ENCODE results near the gene HK1. TPM values are rescaled to one million over a fixed set of nuclear protein-coding genes. Genes with fewer than 3 reads are reported as not detected.

The HK1 gene
- total and polyA plus RNA-seq, 12 donors = 18.4 to 79.3 (median 45.1) TPM

GRCh38 chr10:69426376-69426727 lies 148.1 kb downstream of the HK1 start:
- TF ChIP-seq POLR2A (IDR thresholded peaks at IDR 0.05) (no peak), CTCF (IDR thresholded peaks at IDR 0.05) (no peak)
- H3K9me3 ChIP-seq (replicated peaks in 1 of 3) = no peaks in the 10 kb centered on the region
- H3K4me1 ChIP-seq (replicated peaks in 1 of 2) = no peaks in the 10 kb centered on the region
- H3K27me3 ChIP-seq = no peaks in the 10 kb centered on the region
- peak in 2 of 7 donors; percentile 23 to 32 for DNase-seq
- WGBS, 4 donors = 60 to 86% (median 78%) methylated on average over 1 to 4 of the region's 4 CpGs; no CpG with 5 or more reads in 1 of the 4 donors
- intact Hi-C loops (cut with DNase I) = loop anchor here (5.0 to 10.0 kb wide), 3 partner anchors 81 to 211 kb away; partner anchors contain the start of gene FAM241B (in 1 of the 2)
- H3K27ac ChIP-seq = peak overlapping the region in 1 of 5 donors; percentile 55
- H3K36me3 ChIP-seq (replicated peaks in 1 of 2) = no peaks in the 10 kb centered on the region
- H3K4me3 ChIP-seq = no peak overlapping the region

DNA sequence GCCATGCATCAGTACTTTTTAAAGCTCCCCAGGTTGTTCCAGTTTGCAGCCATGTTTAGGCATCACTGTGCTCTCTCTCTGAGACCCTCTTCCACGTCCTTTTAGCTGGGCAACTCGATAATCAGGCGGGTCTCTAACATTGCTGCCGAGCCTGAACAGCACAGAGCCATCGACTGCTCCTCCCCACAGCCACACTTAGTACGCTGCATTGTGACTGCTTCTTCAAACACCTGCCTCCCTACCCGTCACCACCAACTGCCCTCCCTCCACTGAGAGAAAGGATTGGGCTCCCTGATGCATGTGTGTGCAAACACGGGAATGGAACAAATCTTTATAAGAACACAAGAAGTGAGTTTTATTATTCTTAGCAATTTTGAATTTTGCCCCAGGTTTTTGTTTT lies 149.9 kb downstream of the HK1 start:
- no peaks in the 10 kb centered on the region for H3K9me3 ChIP-seq (replicated peaks in 1 of 3)
- no peak overlapping the region for H3K27ac ChIP-seq
- intact Hi-C loops (cut with DNase I) = loop anchor here (5.0 to 10.0 kb wide), 3 partner anchors 79 to 209 kb away; partner anchors contain the start of gene FAM241B (in 1 of the 2)
- DNase-seq = no peak
- 66 to 79% (median 76%) methylated on average over 8 of the region's 8 CpGs for WGBS, 4 donors
- no peaks in the 10 kb centered on the region for H3K4me1 ChIP-seq (replicated peaks in 1 of 2)
- H3K4me3 ChIP-seq = no peak overlapping the region
- H3K27me3 ChIP-seq = no peaks in the 10 kb centered on the region
- no peaks in the 10 kb centered on the region for H3K36me3 ChIP-seq (replicated peaks in 1 of 2)
- no peak for TF ChIP-seq POLR2A (IDR thresholded peaks at IDR 0.05)
- TF ChIP-seq CTCF (IDR thresholded peaks at IDR 0.05) = no peak

- Histone ChIP-seq H3K9me3 (replicated peaks in 1 of 3) (no peaks in the 10 kb centered on the region), H3K4me1 (replicated peaks in 1 of 2) (peaks cover 0 to 8% of the 10 kb centered on the region in 2 donors), H3K27me3 (no peaks in the 10 kb centered on the region), H3K36me3 (replicated peaks in 1 of 2) (no peaks in the 10 kb centered on the region), H3K4me3 (no peak overlapping the region), H3K27ac (no peak overlapping the region)
- no peak for DNase-seq
- intact Hi-C loops (cut with DNase I) = no loop called here
- TF ChIP-seq CTCF (IDR thresholded peaks at IDR 0.05) = no peak
- TF ChIP-seq POLR2A (IDR thresholded peaks at IDR 0.05) = no peak
- WGBS, 4 donors = 61 to 73% (median 69%) methylated on average over 2 of the region's 2 CpGs
Measured at GRCh38 chr10:69434169-69434568, 155.9 kb downstream of the HK1 start.

- Histone ChIP-seq H3K4me1 (replicated peaks in 1 of 2) (peaks cover 0 to 14% of the 10 kb centered on the region in 2 donors), H3K4me3 (no peak overlapping the region), H3K27ac (no peak overlapping the region), H3K27me3 (no peaks in the 10 kb centered on the region), H3K36me3 (replicated peaks in 1 of 2) (no peaks in the 10 kb centered on the region), H3K9me3 (replicated peaks in 1 of 3) (no peaks in the 10 kb centered on the region)
- DNase-seq = no peak
- WGBS, 4 donors = 94 to 97% (median 95%) methylated on average over 6 to 11 of the region's 11 CpGs
- intact Hi-C loops (cut with DNase I) = no loop called here
- TF ChIP-seq POLR2A (IDR thresholded peaks at IDR 0.05) = no peak
- TF ChIP-seq CTCF (IDR thresholded peaks at IDR 0.05) = no peak
Measured at GRCh38 chr10:69434926-69435325, 156.6 kb downstream of the HK1 start.

Measured in adrenal gland (tissue), 12 donors.